OCI-LY1 (cell line): Measurements from ENCODE around the gene RAB4B.
"Not testable (repeated sequence)": the region's sequence is repeated elsewhere in the genome, so short reads cannot be mapped to it uniquely, and the experiment has no call there.

ENCODE experiments used
- H2AFZ ChIP-seq: fragments of 200-600 bp; sonication (generic), shearing (Covaris generic); 2 replicates; pipeline ENCODE4 v1.6.0; 2014; ENCODE audit warnings: antibody characterized with exemption, mild to moderate bottlenecking, low read length
- H3F3A ChIP-seq: fragments of 200-600 bp; sonication (generic), shearing (Covaris generic); 2 replicates; pipeline ENCODE4 v1.6.0; 2014; ENCODE audit warnings: mild to moderate bottlenecking, antibody characterized with exemption, low read length, moderate library complexity; ENCODE audit not compliant: insufficient read depth
- H3K27ac ChIP-seq: fragments of 200-600 bp; sonication (generic); 2 replicates; pipeline ENCODE4 v1.5.1; 2014; ENCODE audit warnings: low read length, mixed run types, mild to moderate bottlenecking, low read depth; ENCODE audit not compliant: poor library complexity, severe bottlenecking
- H3K27me3 ChIP-seq: fragments of 200-600 bp; sonication (generic); 2 replicates; pipeline ENCODE4 v1.6.0; 2014; ENCODE audit warnings: antibody characterized with exemption, mild to moderate bottlenecking, low read length, moderate library complexity; ENCODE audit not compliant: insufficient read depth
- H3K36me3 ChIP-seq: fragments of 200-600 bp; sonication (generic); 2 replicates; pipeline ENCODE4 v1.6.1; 2014; ENCODE audit warnings: mild to moderate bottlenecking, antibody characterized with exemption, low read length, moderate library complexity, mixed read lengths; ENCODE audit not compliant: insufficient read depth
- H3K4me1 ChIP-seq: fragments of 200-600 bp; sonication (generic); 2 replicates; pipeline ENCODE4 v1.5.1; 2014; ENCODE audit warnings: mild to moderate bottlenecking, low read length, moderate library complexity; ENCODE audit not compliant: insufficient read depth, severe bottlenecking
- H3K4me2 ChIP-seq: fragments of 200-600 bp; sonication (generic), shearing (Covaris generic); 2 replicates; pipeline ENCODE4 v1.6.1; 2014; ENCODE audit warnings: low read length
- H3K4me3 ChIP-seq: fragments of 200-600 bp; sonication (generic); 2 replicates; pipeline ENCODE4 v1.5.1; 2014; ENCODE audit warnings: low read length, low read depth, mild to moderate bottlenecking, mixed read lengths; ENCODE audit not compliant: poor library complexity, severe bottlenecking
- H3K79me2 ChIP-seq: fragments of 200-600 bp; shearing (Covaris generic); 2 replicates; pipeline ENCODE4 v1.6.1; 2016; ENCODE audit warnings: mixed run types, low read length, mixed read lengths; ENCODE audit not compliant: insufficient read depth
- H3K9ac ChIP-seq: fragments of 200-600 bp; sonication (generic), shearing (Covaris generic); 2 replicates; pipeline ENCODE4 v1.6.1; 2014; ENCODE audit warnings: mild to moderate bottlenecking, low read length, mixed read lengths
- H3K9me2 ChIP-seq: fragments of 200-600 bp; sonication (generic), shearing (Covaris generic); 2 replicates; pipeline ENCODE4 v1.6.1; 2014; ENCODE audit warnings: low read depth, mild to moderate bottlenecking, low read length, mixed read lengths
- H3K9me3 ChIP-seq: fragments of 200-600 bp; shearing (Covaris generic); 2 replicates; pipeline ENCODE4 v1.6.1; 2014; ENCODE audit warnings: low read length, mixed read lengths
- H4K20me1 ChIP-seq: fragments of 200-600 bp; sonication (generic), shearing (Covaris generic); 2 replicates; pipeline ENCODE4 v1.6.0; 2016; ENCODE audit warnings: mild to moderate bottlenecking, low read length; ENCODE audit not compliant: insufficient read depth
- EZH2 ChIP-seq: fragments of 200-600 bp; sonication (generic), shearing (Covaris generic); IDR thresholded peaks from 2 replicates; pipeline ENCODE4 v1.8.0; 2017; ENCODE audit warnings: borderline replicate concordance, mixed run types, mild to moderate bottlenecking, antibody characterized with exemption, low read length, moderate library complexity, mixed read lengths
- TF ChIP-seq, protein P1 (sequence below): fragments of 200-600 bp; sonication (generic), shearing (Covaris generic); IDR thresholded peaks from 2 replicates; pipeline ENCODE4 v1.5.1; 2017; ENCODE audit warnings: mild to moderate bottlenecking, antibody characterized with exemption, low read length, moderate library complexity, mixed read lengths

The RAB4B gene

DNA sequence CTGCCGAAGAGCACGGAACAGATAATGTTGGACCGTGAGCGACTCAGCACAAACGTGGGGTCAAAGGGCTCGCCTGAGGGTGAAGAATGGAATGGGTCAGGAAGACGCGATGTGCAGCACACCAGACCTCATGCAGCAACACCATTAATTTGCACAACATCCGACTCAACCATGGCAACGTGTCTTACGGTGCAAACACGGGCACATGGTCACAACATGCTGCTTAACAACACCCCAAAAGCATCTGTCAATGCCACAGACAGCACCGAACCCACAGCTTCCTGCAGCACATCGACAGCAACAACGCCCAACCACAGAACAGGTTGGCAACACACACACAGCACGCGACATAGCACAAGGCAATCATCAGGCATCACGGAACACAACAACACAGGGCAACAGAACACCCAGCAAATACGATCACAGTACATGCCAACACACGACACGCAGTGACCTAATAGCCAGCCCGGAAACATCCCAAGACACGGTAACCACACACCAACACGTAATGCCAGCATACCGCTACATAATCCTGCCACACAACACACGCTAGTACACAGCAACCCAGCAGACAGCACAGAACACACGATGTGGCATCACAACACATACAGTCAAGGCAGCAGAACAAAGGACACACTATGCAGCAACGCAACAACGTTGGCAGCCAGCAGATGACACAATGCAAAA lies 48.8 kb downstream of the RAB4B start:
- not testable (repeated sequence) for H3K79me2 ChIP-seq, H3K9me2 ChIP-seq, H3K9ac ChIP-seq, H4K20me1 ChIP-seq, H3K27ac ChIP-seq, H3K4me3 ChIP-seq, H3K9me3 ChIP-seq, H2AFZ ChIP-seq, H3F3A ChIP-seq, H3K36me3 ChIP-seq, H3K4me2 ChIP-seq, H3K27me3 ChIP-seq
- H3K4me1 ChIP-seq: peaks cover 11% of the 10 kb centered on the region

DNA sequence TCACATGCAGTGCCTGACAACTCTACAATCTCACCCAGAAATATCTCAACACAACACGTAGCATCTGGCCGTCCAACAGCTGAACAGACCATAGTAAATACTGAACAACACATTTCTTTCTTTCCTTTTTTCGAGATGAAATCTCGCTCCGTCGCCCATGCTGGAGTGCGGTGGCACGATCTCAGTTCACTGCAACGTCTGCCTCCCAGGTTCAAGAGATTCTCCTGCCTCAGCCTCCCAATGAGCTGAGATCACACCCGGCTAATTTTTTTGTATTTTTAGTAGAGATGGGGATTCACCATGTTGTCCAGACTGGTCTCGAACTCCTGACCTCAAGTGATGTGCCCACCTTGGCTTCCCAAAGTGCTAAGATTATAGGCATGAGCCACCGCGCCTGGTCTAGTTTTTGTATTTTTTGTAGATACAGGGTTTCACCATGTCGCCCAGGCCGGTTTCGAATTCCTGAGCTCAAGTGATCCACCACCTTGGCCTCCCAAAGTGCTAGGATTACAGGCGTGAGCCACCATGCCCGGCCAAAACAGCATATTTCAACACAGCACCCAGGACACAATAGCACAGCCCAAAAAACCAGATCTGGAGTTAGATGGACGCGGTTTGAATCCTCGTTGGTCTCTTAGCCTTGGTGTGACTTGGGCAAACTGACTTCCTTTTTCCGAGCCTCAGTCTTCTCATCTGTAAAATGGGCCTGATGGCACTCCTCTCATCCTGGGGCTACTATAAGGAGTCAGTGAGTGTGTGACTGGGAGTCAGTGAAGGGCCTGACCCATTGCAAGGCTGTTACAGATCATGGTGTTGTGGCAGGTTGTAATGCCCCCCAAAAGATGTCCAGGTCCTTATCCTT lies 49.6 kb downstream of the RAB4B start:
- TF ChIP-seq EZH2: no peak
- TF ChIP-seq, protein P1, sequence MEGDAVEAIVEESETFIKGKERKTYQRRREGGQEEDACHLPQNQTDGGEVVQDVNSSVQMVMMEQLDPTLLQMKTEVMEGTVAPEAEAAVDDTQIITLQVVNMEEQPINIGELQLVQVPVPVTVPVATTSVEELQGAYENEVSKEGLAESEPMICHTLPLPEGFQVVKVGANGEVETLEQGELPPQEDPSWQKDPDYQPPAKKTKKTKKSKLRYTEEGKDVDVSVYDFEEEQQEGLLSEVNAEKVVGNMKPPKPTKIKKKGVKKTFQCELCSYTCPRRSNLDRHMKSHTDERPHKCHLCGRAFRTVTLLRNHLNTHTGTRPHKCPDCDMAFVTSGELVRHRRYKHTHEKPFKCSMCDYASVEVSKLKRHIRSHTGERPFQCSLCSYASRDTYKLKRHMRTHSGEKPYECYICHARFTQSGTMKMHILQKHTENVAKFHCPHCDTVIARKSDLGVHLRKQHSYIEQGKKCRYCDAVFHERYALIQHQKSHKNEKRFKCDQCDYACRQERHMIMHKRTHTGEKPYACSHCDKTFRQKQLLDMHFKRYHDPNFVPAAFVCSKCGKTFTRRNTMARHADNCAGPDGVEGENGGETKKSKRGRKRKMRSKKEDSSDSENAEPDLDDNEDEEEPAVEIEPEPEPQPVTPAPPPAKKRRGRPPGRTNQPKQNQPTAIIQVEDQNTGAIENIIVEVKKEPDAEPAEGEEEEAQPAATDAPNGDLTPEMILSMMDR: no peak
- Histone ChIP-seq H4K20me1 (no peaks in the 10 kb centered on the region), H3K4me1 (peaks cover 5% of the 10 kb centered on the region), H3F3A (no peaks in the 10 kb centered on the region), H3K79me2 (no peaks in the 10 kb centered on the region), H3K27ac (no peak overlapping the region), H3K4me2 (no peak overlapping the region), H2AFZ (no peak overlapping the region), H3K27me3 (no peaks in the 10 kb centered on the region), H3K9me3 (no peaks in the 10 kb centered on the region), H3K4me3 (no peak overlapping the region), H3K36me3 (peaks cover 6% of the 10 kb centered on the region), H3K9me2 (no peaks in the 10 kb centered on the region), H3K9ac (no peak overlapping the region)

DNA sequence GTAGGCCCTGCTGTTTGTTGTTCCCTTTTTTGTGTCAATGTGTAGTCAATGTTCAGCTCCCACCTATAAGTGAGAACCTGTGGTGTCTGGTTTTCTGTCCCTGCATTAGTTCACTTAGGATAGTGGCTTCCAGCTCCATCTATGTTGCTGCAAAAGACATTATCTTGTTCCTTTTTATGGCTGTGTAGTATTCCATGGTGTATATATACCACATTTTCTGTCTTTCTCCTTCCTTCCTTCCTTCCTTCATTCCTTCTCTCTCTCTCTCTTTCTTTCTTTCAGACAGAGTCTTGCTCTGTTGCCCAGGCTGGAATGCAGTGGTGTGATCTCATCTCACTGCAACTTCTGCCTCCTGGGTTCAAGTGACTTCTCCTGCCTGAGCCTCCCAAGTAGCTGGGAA lies 51.2 kb downstream of the RAB4B start:
- TF ChIP-seq EZH2: no peak
- TF ChIP-seq, protein P1: no peak
- no peaks in the 10 kb centered on the region for H3K4me1 ChIP-seq
- H3K4me3 ChIP-seq: no peak overlapping the region
- H3K27ac ChIP-seq: no peak overlapping the region
- H4K20me1 ChIP-seq: no peaks in the 10 kb centered on the region
- no peaks in the 10 kb centered on the region for H3F3A ChIP-seq
- H3K9me2 ChIP-seq: no peaks in the 10 kb centered on the region
- H3K27me3 ChIP-seq: no peaks in the 10 kb centered on the region
- no peak overlapping the region for H3K4me2 ChIP-seq
- H3K9me3 ChIP-seq: no peaks in the 10 kb centered on the region
- H2AFZ ChIP-seq: no peak overlapping the region
- H3K36me3 ChIP-seq: peaks cover 6% of the 10 kb centered on the region
- no peaks in the 10 kb centered on the region for H3K79me2 ChIP-seq
- no peak overlapping the region for H3K9ac ChIP-seq

DNA sequence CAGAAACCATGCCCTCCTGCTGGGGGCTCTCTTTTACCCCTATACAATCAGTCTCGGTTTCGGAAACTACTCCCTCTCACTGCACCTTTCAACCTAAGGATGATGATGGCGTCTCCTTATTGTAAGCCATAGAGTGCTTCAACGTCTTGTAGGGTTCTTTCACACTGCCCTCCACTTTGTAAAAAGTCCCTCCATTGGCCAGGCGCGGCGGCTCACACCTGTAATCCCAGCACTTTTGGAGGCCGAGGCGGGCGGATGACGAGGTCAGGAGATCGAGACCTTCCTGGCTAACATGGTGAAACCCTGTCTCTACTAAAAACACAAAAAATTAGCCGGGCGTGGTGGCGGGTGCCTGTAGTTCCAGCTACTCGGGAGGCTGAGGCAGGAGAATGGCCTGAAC lies 52.7 kb downstream of the RAB4B start:
- H3K27ac ChIP-seq, H3K9me2 ChIP-seq, H2AFZ ChIP-seq, H3K27me3 ChIP-seq, H3F3A ChIP-seq, H4K20me1 ChIP-seq, H3K4me1 ChIP-seq, H3K9ac ChIP-seq, H3K4me2 ChIP-seq, H3K79me2 ChIP-seq, H3K4me3 ChIP-seq, H3K9me3 ChIP-seq, H3K36me3 ChIP-seq: not testable (repeated sequence)
